Neural cell (in vitro differentiated cells): Measurements from ENCODE around the gene LRRC2. TPM values are rescaled to one million over a fixed set of nuclear protein-coding genes. Genes with fewer than 3 reads are reported as not detected.
"Not testable (repeated sequence)": the region's sequence is repeated elsewhere in the genome, so short reads cannot be mapped to it uniquely, and the experiment has no call there.

Source experiments
- H2AFZ ChIP-seq: fragments of 200-600, 300-800 bp; sonication (generic), shearing (Covaris generic); 2 replicates; pipeline ENCODE4 v1.6.0; 2014; ENCODE audit warnings: low read depth, mild to moderate bottlenecking, antibody characterized with exemption, low read length, moderate library complexity
- H3F3A ChIP-seq: fragments of 200-600 bp; shearing (Covaris generic); 2 replicates; pipeline ENCODE4 v1.6.1; 2016; ENCODE audit warnings: mild to moderate bottlenecking, moderate library complexity, mixed read lengths, antibody characterized with exemption, low read length; ENCODE audit not compliant: insufficient read depth, poor library complexity, severe bottlenecking
- H3K27ac ChIP-seq: fragments of 200-600, 300-800 bp; sonication (generic), shearing (Covaris generic); 2 replicates; pipeline ENCODE4 v1.5.1; 2014; ENCODE audit warnings: mild to moderate bottlenecking, low read length, moderate library complexity
- H3K27me3 ChIP-seq: fragments of 300-800, 200-600 bp; sonication (generic), shearing (Covaris generic); 2 replicates; pipeline ENCODE4 v1.6.0; 2014; ENCODE audit warnings: mild to moderate bottlenecking, low read depth, low read length, moderate library complexity; ENCODE audit not compliant: insufficient read depth
- H3K36me3 ChIP-seq: fragments of 300-800, 200-600 bp; sonication (generic), shearing (Covaris generic); 2 replicates; pipeline ENCODE4 v1.5.1; 2014; ENCODE audit warnings: mild to moderate bottlenecking, antibody characterized with exemption, low read length, moderate library complexity; ENCODE audit not compliant: insufficient read depth
- H3K4me2 ChIP-seq: fragments of 300-800, 200-600 bp; sonication (generic), shearing (Covaris generic); 2 replicates; pipeline ENCODE4 v1.6.0; 2014; ENCODE audit warnings: mild to moderate bottlenecking, low read length
- H3K4me3 ChIP-seq: fragments of 300-800, 200-600 bp; sonication (generic), shearing (Covaris generic); 2 replicates; pipeline ENCODE4 v1.5.1; 2014; ENCODE audit warnings: mild to moderate bottlenecking, low read length, moderate library complexity
- H3K79me2 ChIP-seq: fragments of 200-600 bp; shearing (Covaris generic); replicated peaks from 2 replicates; pipeline ENCODE4 v1.6.0; 2014; ENCODE audit warnings: mild to moderate bottlenecking, low read length, moderate library complexity; ENCODE audit not compliant: insufficient read depth
- H3K9ac ChIP-seq: fragments of 300-800, 200-600 bp; sonication (generic), shearing (Covaris generic); 2 replicates; pipeline ENCODE4 v1.6.1; 2016; ENCODE audit warnings: mild to moderate bottlenecking, low read length, mixed read lengths
- H3K9me2 ChIP-seq: fragments of 200-600 bp; shearing (Covaris generic); 2 replicates; pipeline ENCODE4 v1.6.1; 2016; ENCODE audit warnings: mild to moderate bottlenecking, low read length, mixed read lengths; ENCODE audit not compliant: insufficient read depth
- H3K9me3 ChIP-seq: fragments of 200-600, 300-800 bp; sonication (generic), shearing (Covaris generic); 2 replicates; pipeline ENCODE4 v1.6.1; 2016; ENCODE audit warnings: mild to moderate bottlenecking, mixed run types, low read length, moderate library complexity, mixed read lengths
- H4K20me1 ChIP-seq: fragments of 200-600 bp; shearing (Covaris generic); 2 replicates; pipeline ENCODE4 v1.6.1; 2016; ENCODE audit warnings: mild to moderate bottlenecking, mixed run types; ENCODE audit not compliant: insufficient read depth
- EP300 ChIP-seq: fragments of 450-650 bp; conservative IDR thresholded peaks from 2 replicates; pipeline ENCODE4 v1.6.1; 2014; ENCODE audit warnings: antibody characterized with exemption, mild to moderate bottlenecking, moderate library complexity; ENCODE audit not compliant: poor library complexity, severe bottlenecking
- EZH2 ChIP-seq: fragments of 200-600, 300-800 bp; shearing (Covaris generic), sonication (generic); IDR thresholded peaks from 2 replicates; pipeline ENCODE4 v1.6.1; 2014; ENCODE audit warnings: antibody characterized with exemption, low read length, borderline replicate concordance, mild to moderate bottlenecking; ENCODE audit not compliant: insufficient read depth, poor library complexity, severe bottlenecking
- MXI1 ChIP-seq: fragments of 450-650 bp; conservative IDR thresholded peaks from 2 replicates; pipeline ENCODE4 v1.6.1; 2014; ENCODE audit warnings: antibody characterized with exemption, mild to moderate bottlenecking; ENCODE audit not compliant: poor library complexity, severe bottlenecking
- POLR2AphosphoS5 ChIP-seq: IDR thresholded peaks from 2 replicates; pipeline ENCODE4 v1.6.1; 2012
- RAD21 ChIP-seq: fragments of 450-650 bp; conservative IDR thresholded peaks from 2 replicates; pipeline ENCODE4 v1.6.1; 2014; ENCODE audit warnings: antibody characterized with exemption, mild to moderate bottlenecking, moderate library complexity
- REST ChIP-seq: IDR thresholded peaks from 2 replicates; pipeline ENCODE4 v1.6.1; 2012; ENCODE audit warnings: borderline replicate concordance
- SMC3 ChIP-seq: fragments of 450-650 bp; conservative IDR thresholded peaks from 2 replicates; pipeline ENCODE4 v1.6.1; 2014; ENCODE audit warnings: antibody characterized with exemption, mild to moderate bottlenecking, moderate library complexity; ENCODE audit not compliant: poor library complexity
- TAF1 ChIP-seq: IDR thresholded peaks from 2 replicates; pipeline ENCODE4 v1.6.1; 2012; ENCODE audit warnings: low read depth
- polyA plus RNA-seq: library from polyadenylated mRNA; depleted of rRNA; stranded (reverse); fragments of >200 nt; gene quantifications from 2 replicates; pipeline ENCODE4 v1.2.3, GENCODE V29; 2014
- TF ChIP-seq, protein P1 (sequence below): fragments of 450-650 bp; IDR thresholded peaks from 2 replicates; pipeline ENCODE4 v1.5.1; 2014; ENCODE audit warnings: antibody characterized with exemption, mild to moderate bottlenecking, moderate library complexity; ENCODE audit not compliant: poor library complexity, severe bottlenecking

The LRRC2 gene
- polyA plus RNA-seq, 1 donor from 2014 or later = not detected

GRCh38 chr3:46540550-46540949 lies 25.6 kb downstream of the LRRC2 start:
- no peak for TF ChIP-seq EP300
- TF ChIP-seq MXI1 = no peak
- no peak for TF ChIP-seq SMC3
- TF ChIP-seq POLR2AphosphoS5 = no peak
- Histone ChIP-seq H3K79me2 (no peaks in the 10 kb centered on the region), H3K4me2 (no peak overlapping the region), H3K9me3 (no peaks in the 10 kb centered on the region), H3K9me2 (no peaks in the 10 kb centered on the region), H3K27me3 (no peaks in the 10 kb centered on the region), H3K36me3 (no peaks in the 10 kb centered on the region), H2AFZ (no peak overlapping the region), H4K20me1 (no peaks in the 10 kb centered on the region), H3K9ac (no peak overlapping the region), H3K27ac (no peak overlapping the region), H3K4me3 (no peak overlapping the region), H3F3A (no peaks in the 10 kb centered on the region)

- H3K27ac ChIP-seq = no peak overlapping the region
- no peak overlapping the region for H3K4me2 ChIP-seq
- no peaks in the 10 kb centered on the region for H4K20me1 ChIP-seq
- no peaks in the 10 kb centered on the region for H3K27me3 ChIP-seq
- H3K36me3 ChIP-seq = no peaks in the 10 kb centered on the region
- H3K9me3 ChIP-seq = no peaks in the 10 kb centered on the region
- no peaks in the 10 kb centered on the region for H3F3A ChIP-seq
- no peaks in the 10 kb centered on the region for H3K79me2 ChIP-seq
- H3K9me2 ChIP-seq = no peaks in the 10 kb centered on the region
- H2AFZ ChIP-seq = no peak overlapping the region
- no peak overlapping the region for H3K9ac ChIP-seq
- H3K4me3 ChIP-seq = no peak overlapping the region
- no peak for TF ChIP-seq EZH2
- TF ChIP-seq EP300 = no peak
- TF ChIP-seq REST = no peak
These were observed 26.6 kb downstream of the LRRC2 start for GRCh38 chr3:46539443-46540005.

- no peaks in the 10 kb centered on the region for H3F3A ChIP-seq
- H2AFZ ChIP-seq = no peak overlapping the region
- no peaks in the 10 kb centered on the region for H3K36me3 ChIP-seq
- H3K27ac ChIP-seq = no peak overlapping the region
- no peak overlapping the region for H3K4me2 ChIP-seq
- no peaks in the 10 kb centered on the region for H3K9me2 ChIP-seq
- no peaks in the 10 kb centered on the region for H4K20me1 ChIP-seq
- no peak overlapping the region for H3K9ac ChIP-seq
- no peaks in the 10 kb centered on the region for H3K79me2 ChIP-seq
- no peaks in the 10 kb centered on the region for H3K27me3 ChIP-seq
- no peak for TF ChIP-seq SMC3
- TF ChIP-seq, protein P1, sequence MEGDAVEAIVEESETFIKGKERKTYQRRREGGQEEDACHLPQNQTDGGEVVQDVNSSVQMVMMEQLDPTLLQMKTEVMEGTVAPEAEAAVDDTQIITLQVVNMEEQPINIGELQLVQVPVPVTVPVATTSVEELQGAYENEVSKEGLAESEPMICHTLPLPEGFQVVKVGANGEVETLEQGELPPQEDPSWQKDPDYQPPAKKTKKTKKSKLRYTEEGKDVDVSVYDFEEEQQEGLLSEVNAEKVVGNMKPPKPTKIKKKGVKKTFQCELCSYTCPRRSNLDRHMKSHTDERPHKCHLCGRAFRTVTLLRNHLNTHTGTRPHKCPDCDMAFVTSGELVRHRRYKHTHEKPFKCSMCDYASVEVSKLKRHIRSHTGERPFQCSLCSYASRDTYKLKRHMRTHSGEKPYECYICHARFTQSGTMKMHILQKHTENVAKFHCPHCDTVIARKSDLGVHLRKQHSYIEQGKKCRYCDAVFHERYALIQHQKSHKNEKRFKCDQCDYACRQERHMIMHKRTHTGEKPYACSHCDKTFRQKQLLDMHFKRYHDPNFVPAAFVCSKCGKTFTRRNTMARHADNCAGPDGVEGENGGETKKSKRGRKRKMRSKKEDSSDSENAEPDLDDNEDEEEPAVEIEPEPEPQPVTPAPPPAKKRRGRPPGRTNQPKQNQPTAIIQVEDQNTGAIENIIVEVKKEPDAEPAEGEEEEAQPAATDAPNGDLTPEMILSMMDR = no peak
- TF ChIP-seq RAD21 = no peak
- TF ChIP-seq POLR2AphosphoS5 = no peak
- no peak for TF ChIP-seq TAF1
- no peak overlapping the region for H3K4me3 ChIP-seq
- no peaks in the 10 kb centered on the region for H3K9me3 ChIP-seq
These were observed 27.2 kb downstream of the LRRC2 start for GRCh38 chr3:46538803-46539442.

- not testable (repeated sequence) for H3K27me3 ChIP-seq, H3K9me2 ChIP-seq, H3K27ac ChIP-seq, H3K79me2 ChIP-seq, H3K9me3 ChIP-seq, H3K36me3 ChIP-seq, H3K4me3 ChIP-seq, H3K4me2 ChIP-seq, H3K9ac ChIP-seq, H3F3A ChIP-seq, H2AFZ ChIP-seq, H4K20me1 ChIP-seq
These were observed 27.7 kb downstream of the LRRC2 start for GRCh38 chr3:46538425-46538802.
